ENCODE data around the gene CD2BP2.

The CD2BP2 gene

GRCh38 chr16:30358990-30359870 lies 4.1 kb upstream of the CD2BP2 start:
- Mint-ChIP-seq H3K36me3 (peaks cover 40 to 60% of the 10 kb centered on the region in 2 donors), H3K27ac (no peak overlapping the region), H3K4me1 (peaks cover 30 to 39% of the 10 kb centered on the region in 2 donors), H3K4me3 (no peak overlapping the region), H3K9me3 (no peaks in the 10 kb centered on the region), H3K27me3 (no peaks in the 10 kb centered on the region)
- DNase-seq, result no peak
- no peak for ATAC-seq (replicated peaks)

- H3K4me1 Mint-ChIP-seq, result peaks cover 36 to 46% of the 10 kb centered on the region in 2 donors
- ATAC-seq (replicated peaks) (no peak), DNase-seq (no peak)
- peaks cover 44 to 66% of the 10 kb centered on the region in 2 donors for H3K36me3 Mint-ChIP-seq
- no peaks in the 10 kb centered on the region for H3K27me3 Mint-ChIP-seq
- H3K27ac Mint-ChIP-seq, result no peak overlapping the region
- H3K4me3 Mint-ChIP-seq, result no peak overlapping the region
- no peaks in the 10 kb centered on the region for H3K9me3 Mint-ChIP-seq
Observed at GRCh38 chr16:30358577-30358936, 3.4 kb upstream of the CD2BP2 start.

DNA sequence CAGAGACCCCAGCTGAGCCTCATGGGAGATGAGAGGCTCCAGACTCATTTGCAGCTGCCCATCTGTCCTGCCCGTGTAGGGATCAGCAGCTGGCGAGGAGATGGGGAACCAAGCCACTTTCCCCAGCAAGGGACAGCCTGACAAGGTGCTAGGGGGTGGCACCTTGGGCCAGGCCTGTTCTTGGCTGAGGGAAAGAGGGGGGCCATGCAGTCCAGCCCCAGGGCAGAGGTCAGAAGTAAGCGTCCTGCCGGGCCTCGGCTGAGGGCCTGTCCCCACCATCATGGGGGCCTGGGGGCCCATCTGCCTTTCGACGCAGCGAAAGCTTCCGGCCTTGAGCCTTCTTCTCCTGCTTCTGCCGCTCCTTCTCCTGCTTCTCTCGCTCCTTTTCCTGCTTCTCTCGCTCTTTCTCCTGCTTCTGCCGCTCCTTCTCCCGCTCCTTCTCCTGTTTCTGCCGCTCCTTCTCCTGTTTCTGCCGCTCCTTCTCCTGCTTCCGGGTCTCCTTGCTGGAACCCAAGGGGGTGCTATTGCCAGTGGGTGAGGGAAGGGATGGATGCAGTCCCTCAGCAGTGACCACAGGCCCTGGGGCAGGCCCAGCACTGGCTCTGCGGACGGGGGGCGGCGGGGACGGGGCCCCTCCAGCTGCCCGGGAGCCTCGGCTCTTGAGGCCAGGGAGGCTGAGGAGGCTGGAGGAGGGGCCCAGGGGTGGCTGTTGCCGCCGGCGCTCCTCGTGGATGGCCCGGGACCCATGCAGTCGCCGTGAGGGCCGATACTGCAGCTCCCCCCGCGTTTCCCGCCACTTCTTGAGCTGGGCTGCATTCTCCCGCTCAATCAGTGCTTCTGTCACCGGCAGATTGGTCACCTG lies 2.8 kb upstream of the CD2BP2 start:
- no peaks in the 10 kb centered on the region for H3K27me3 Mint-ChIP-seq
- peaks cover 43 to 68% of the 10 kb centered on the region in 2 donors for H3K36me3 Mint-ChIP-seq
- H3K27ac Mint-ChIP-seq, result no peak overlapping the region
- H3K9me3 Mint-ChIP-seq, result no peaks in the 10 kb centered on the region
- H3K4me3 Mint-ChIP-seq, result no peak overlapping the region
- ATAC-seq (replicated peaks) (no peak), DNase-seq (no peak)
- H3K4me1 Mint-ChIP-seq, result peaks cover 38 to 52% of the 10 kb centered on the region in 2 donors

DNA sequence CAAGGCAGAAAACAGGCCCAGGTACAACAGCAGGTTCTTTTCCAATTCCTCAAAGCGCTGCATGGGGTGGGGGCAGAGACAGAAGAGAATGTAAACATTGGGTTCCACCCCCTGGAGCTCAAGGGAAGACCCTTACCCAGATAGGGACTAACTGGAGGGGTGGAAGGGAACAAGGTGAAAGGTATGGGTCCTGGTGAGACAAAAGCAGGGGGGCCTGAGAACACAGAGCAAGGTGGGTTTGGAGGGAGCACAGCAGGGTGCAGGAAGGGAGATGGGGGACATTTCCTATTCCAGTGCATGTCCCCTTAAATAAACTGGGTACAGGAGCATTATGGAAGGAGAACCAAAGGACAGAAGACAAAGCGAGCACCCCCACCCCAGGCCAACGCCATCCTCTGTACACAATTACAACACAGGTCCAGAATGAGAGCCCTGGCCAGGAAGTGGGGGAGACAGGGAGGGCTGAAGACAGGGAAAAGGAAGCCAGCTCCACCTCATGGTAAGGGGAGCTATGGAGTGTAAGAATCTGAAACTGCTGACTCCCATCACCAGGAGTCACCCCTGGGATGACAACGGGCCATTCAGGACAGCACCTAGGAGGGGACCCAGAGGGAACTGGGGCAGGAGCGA lies 2.1 kb upstream of the CD2BP2 start:
- Mint-ChIP-seq H3K27ac (peak overlapping the region; percentile 44), H3K36me3 (peaks cover 40 to 70% of the 10 kb centered on the region in 2 donors), H3K27me3 (no peaks in the 10 kb centered on the region), H3K4me3 (no peak overlapping the region), H3K4me1 (peaks cover 39 to 59% of the 10 kb centered on the region in 2 donors), H3K9me3 (no peaks in the 10 kb centered on the region)
- ATAC-seq (replicated peaks) (no peak), DNase-seq (no peak)

- Mint-ChIP-seq H3K36me3 (peaks cover 42 to 72% of the 10 kb centered on the region in 2 donors), H3K4me3 (peak overlapping the region; percentile 95 to 97), H3K27ac (peak overlapping the region; percentile 97), H3K9me3 (no peaks in the 10 kb centered on the region), H3K27me3 (no peaks in the 10 kb centered on the region), H3K4me1 (peaks cover 45 to 66% of the 10 kb centered on the region in 2 donors)
- ATAC-seq (replicated peaks) (no peak), DNase-seq (no peak)
Observed at GRCh38 chr16:30356401-30357084, 1.4 kb upstream of the CD2BP2 start.

DNA sequence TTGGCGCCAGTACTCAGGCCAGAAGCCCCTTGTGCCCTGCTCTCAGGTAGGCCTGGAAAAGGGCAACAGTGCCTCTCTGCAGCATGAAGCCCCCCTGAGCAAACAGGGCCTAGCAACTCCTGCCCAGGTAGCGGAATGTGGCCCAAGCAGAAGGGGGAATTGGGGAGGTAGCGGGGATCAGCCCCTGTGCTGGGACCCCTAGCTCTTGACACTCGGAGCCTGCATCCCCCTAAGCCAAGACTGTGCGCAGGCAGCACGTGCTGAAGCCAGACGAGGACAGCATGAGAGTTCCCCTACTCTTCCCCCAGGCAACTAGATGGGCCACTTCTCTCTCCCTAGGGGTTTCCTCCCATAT lies 823 bp upstream of the CD2BP2 start:
- peaks cover 47 to 75% of the 10 kb centered on the region in 2 donors for H3K36me3 Mint-ChIP-seq
- H3K4me1 Mint-ChIP-seq, result peaks cover 51 to 72% of the 10 kb centered on the region in 2 donors
- H3K9me3 Mint-ChIP-seq, result no peaks in the 10 kb centered on the region
- ATAC-seq (replicated peaks), result no peak
- H3K4me3 Mint-ChIP-seq, result peak overlapping the region; percentile 95 to 97
- H3K27me3 Mint-ChIP-seq, result no peaks in the 10 kb centered on the region
- no peak for DNase-seq
- H3K27ac Mint-ChIP-seq, result peak overlapping the region; percentile 97

DNA sequence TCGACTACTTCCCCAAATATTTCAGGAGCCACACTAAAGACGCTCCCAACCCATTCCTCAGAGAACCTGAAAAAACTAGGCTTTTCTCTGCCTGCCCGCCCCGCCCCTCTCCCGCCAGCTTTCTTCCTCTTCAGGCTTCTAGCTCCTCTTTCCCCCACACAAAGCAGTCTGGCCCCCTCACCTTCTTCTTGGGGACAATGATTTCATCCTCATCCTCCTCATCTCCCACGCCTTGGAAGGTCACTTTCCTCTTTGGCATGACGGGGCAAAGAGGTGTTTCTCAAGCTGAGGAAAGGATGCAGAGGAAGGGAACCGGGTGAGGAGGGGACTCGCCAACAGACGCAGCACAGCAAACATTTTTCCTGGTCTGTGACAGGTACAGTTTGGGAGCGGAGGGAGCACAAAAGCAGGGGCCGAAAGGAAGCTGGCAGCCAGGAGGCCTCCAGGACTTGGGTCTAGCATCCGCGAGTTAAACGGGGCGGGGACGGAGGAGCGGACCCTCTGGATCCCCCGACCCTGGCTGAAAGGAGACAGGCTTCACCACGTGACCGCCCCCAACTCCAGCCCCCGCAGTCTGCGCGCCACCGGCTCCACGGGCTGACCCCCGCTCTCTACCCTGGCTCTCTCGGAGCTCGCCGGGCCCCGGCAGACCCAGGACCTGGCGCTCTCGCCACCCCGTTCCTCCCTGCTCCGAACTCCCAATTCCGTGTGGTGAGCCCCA lies 525 bp downstream of the CD2BP2 start:
- Mint-ChIP-seq H3K4me3 (peak overlapping the region; percentile 95 to 97), H3K27ac (peak overlapping the region; percentile 97), H3K27me3 (no peaks in the 10 kb centered on the region), H3K4me1 (peaks cover 58 to 80% of the 10 kb centered on the region in 2 donors), H3K9me3 (no peaks in the 10 kb centered on the region), H3K36me3 (peaks cover 49 to 77% of the 10 kb centered on the region in 2 donors)
- peak; percentile 40 to 41 for ATAC-seq (replicated peaks)
- no peak for DNase-seq

DNA sequence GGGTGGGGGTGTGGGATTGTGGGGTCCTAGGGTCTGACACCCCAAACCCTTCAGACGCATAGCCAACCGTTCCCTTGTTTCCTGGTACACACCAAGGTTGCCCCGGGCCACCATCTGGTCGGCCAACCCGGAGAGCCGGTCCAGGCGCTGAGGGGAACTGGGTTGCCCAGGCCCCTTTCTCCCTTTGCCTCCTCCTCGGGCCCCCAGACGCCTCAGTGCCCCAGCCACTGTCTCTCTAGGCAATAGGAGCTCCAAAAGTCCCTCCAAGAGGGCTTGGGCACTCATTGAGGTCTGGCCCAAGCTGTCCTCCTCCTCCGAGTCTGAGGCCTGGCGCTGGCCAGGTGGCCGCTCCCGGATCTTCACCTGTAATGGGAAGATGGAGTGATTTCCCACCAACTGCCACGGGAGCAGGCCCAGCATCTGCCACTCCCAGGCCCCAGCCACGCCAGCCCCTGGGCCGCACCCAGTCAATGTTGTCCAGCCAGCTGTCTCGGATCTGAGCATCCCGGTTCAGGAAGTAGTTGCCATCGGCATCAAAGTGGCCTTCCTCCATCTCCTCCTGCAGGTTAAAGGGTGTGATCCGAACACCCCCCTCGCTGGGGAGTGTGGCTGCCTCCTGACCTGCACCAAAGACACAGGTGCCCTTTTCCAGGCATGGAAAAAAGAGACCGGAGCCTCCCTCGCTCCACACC lies 1.5 kb downstream of the CD2BP2 start:
- peak overlapping the region; percentile 97 for H3K27ac Mint-ChIP-seq
- H3K36me3 Mint-ChIP-seq, result peaks cover 53 to 82% of the 10 kb centered on the region in 2 donors
- peaks cover 63 to 89% of the 10 kb centered on the region in 2 donors for H3K4me1 Mint-ChIP-seq

DNA sequence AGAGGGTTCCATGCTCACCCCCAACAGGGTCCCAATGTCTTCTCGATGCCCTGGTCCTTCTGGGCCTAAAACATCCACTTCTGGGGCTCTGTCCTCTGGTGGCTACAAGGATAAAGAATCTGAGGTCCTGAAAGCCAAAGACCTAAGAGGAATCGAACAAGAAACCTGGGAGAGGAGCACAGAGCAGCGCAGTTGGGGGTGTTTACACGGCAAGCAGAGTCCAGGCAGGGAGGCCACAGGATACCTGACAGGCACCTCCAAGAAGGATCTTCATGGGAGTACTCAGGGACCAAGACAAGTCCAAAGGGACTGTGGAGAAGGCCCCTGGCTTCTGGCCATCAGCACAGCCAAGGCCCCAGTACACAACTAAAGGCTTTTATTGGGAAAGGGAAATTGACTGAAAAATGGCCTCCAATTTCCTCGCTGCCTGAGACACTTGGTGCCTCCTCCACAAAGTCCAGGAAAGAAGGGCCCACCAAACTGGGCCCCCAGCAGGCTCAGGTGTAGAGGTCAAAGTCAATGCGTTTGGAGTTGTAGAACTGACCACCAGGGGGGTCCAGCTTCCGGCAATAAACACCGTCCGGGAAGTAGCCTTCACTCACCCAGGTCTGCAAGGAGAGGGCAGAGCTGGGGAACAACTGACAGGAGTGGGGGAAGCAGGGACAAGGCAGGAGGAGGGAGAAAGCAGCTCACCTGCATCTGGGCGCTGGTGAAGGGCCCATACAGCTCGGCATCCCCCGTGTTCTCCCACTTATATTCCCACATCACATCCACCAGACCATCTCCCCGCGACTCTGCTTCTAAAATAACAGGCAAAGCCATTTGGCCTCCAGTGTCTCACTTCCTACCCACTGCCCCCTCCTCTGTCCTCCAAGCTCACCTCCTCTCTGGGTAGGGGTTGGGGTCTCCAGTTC lies 2.4 kb downstream of the CD2BP2 start:
- Mint-ChIP-seq H3K27ac (peak overlapping the region; percentile 84), H3K4me3 (peak overlapping the region in 1 of 2 donors; percentile 6), H3K27me3 (no peaks in the 10 kb centered on the region), H3K36me3 (peaks cover 51 to 78% of the 10 kb centered on the region in 2 donors), H3K4me1 (peaks cover 63 to 89% of the 10 kb centered on the region in 2 donors), H3K9me3 (no peaks in the 10 kb centered on the region)
- DNase-seq (no peak), ATAC-seq (replicated peaks) (no peak)

More for the DNA sequence above, 1.5 kb downstream of the CD2BP2 start:
- Mint-ChIP-seq H3K27me3 (no peaks in the 10 kb centered on the region), H3K9me3 (no peaks in the 10 kb centered on the region), H3K4me3 (peak overlapping the region; percentile 95 to 97)
- no peak for ATAC-seq (replicated peaks)
- DNase-seq, result no peak

- peak overlapping the region; percentile 84 for H3K27ac Mint-ChIP-seq
- peak overlapping the region in 1 of 2 donors; percentile 18 for H3K4me3 Mint-ChIP-seq
- DNase-seq, result no peak
- peaks cover 46 to 69% of the 10 kb centered on the region in 2 donors for H3K36me3 Mint-ChIP-seq
- ATAC-seq (replicated peaks), result no peak
- H3K4me1 Mint-ChIP-seq, result peaks cover 59 to 82% of the 10 kb centered on the region in 2 donors
- no peaks in the 10 kb centered on the region for H3K9me3 Mint-ChIP-seq
- no peaks in the 10 kb centered on the region for H3K27me3 Mint-ChIP-seq
Observed at GRCh38 chr16:30351586-30352419, 3.3 kb downstream of the CD2BP2 start.

DNA sequence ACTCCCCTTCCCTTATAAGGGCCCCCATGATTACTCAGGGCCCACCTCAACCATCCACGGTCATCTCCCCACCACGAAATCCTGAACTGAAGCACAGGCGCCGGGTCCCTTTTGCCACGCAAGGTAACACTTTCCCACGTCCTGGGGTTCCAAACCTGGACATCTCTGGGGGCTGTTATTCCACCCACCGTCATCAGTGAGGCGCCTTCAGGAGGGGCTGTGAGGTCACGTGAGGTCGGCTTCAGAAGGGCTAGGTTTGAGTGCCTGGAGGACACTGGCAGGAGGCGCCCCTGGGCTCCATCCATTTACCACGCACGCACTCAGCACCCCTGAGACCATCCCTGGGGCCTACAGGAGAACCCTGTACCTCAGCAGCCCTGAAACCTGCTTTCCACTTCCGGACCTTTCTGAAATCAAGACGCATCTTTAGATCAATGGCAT lies 4.1 kb downstream of the CD2BP2 start:
- H3K9me3 Mint-ChIP-seq, result no peaks in the 10 kb centered on the region
- ATAC-seq (replicated peaks) (no peak), DNase-seq (no peak)
- no peaks in the 10 kb centered on the region for H3K27me3 Mint-ChIP-seq
- peaks cover 42 to 61% of the 10 kb centered on the region in 2 donors for H3K36me3 Mint-ChIP-seq
- peaks cover 54 to 74% of the 10 kb centered on the region in 2 donors for H3K4me1 Mint-ChIP-seq
- peak overlapping the region; percentile 40 to 58 for H3K4me3 Mint-ChIP-seq
- H3K27ac Mint-ChIP-seq, result peak overlapping the region; percentile 88

Data from stimulated activated naive B cell treated with anti-CD40 and anti-IgM and Interleukin-4, amounts not matched to agents 10 μg/mL and 1 μg/mL and 100 μg/mL, for 72 hours (primary cell).